IMR-90 (cell line): ENCODE measurements around the gene RNASE12. TPM values are rescaled to one million over a fixed set of nuclear protein-coding genes. Genes with fewer than 3 reads are reported as not detected.

Experiments
- ATAC-seq: fragments of 200-7000 bp; cut with Tn5 transposase; 2 replicates; pipeline ENCODE4 v1.9.1; 2020; ENCODE audit warnings: low read depth, mild to moderate bottlenecking, moderate library complexity
- BruUV-seq: library from RNA; stranded (reverse); fragments of 400-500 nt; replicated peaks from 2 replicates; lab custom pipeline; 2021; lab: Mats Ljungman, UMichigan
- CTCF ChIA-PET: fragments of 300-600 bp; formaldehyde crosslinking; extraction: SDS; loops from one replicate; lab custom pipeline; 2021; ENCODE audit warnings: antibody characterized with exemption; lab: Yijun Ruan, JAX
- POLR2A ChIA-PET: fragments of 300-600 bp; sonication (Branson Sonifier 250); formaldehyde crosslinking; loops from one replicate; lab custom pipeline; 2022; ENCODE audit warnings: antibody characterized with exemption; ENCODE audit not compliant: unreplicated experiment; lab: Charles Lee
- DNase-seq: peaks from one replicate; pipeline ENCODE4 v3.0.0; 2013
- H2AFZ ChIP-seq: replicated peaks from 2 replicates; pipeline ENCODE3; 2013; ENCODE audit warnings: low read length, mild to moderate bottlenecking; ENCODE audit not compliant: poor library complexity
- H2AK5ac ChIP-seq: 2 replicates; pipeline ENCODE4 v1.6.1; 2013; ENCODE audit warnings: low read depth, low read length, inconsistent platforms
- H2AK9ac ChIP-seq: replicated peaks from 2 replicates; pipeline ENCODE3; 2013; ENCODE audit warnings: mild to moderate bottlenecking, low read depth, low read length, moderate library complexity; ENCODE audit not compliant: poor library complexity
- H2BK120ac ChIP-seq: 2 replicates; pipeline ENCODE4 v1.6.1; 2013; ENCODE audit warnings: low read depth, low read length, inconsistent platforms
- H2BK15ac ChIP-seq: 3 replicates; pipeline ENCODE4 v1.6.1; 2013; ENCODE audit warnings: low read depth, low read length, inconsistent platforms
- H2BK20ac ChIP-seq: 2 replicates; pipeline ENCODE4 v1.6.1; 2013; ENCODE audit warnings: low read depth, mild to moderate bottlenecking, inconsistent platforms, low read length, moderate library complexity
- H2BK5ac ChIP-seq: 2 replicates; pipeline ENCODE4 v1.6.1; 2013; ENCODE audit warnings: mild to moderate bottlenecking, low read depth, low read length, inconsistent platforms; ENCODE audit not compliant: poor library complexity, severe bottlenecking
- H3K14ac ChIP-seq: replicated peaks from 2 replicates; pipeline ENCODE4 v1.6.1; 2013; ENCODE audit warnings: low read depth, low read length, inconsistent platforms
- H3K18ac ChIP-seq: 2 replicates; pipeline ENCODE4 v1.6.1; 2013; ENCODE audit warnings: low read depth, low read length, control low read depth
- H3K23ac ChIP-seq: 2 replicates; pipeline ENCODE4 v1.6.1; 2013; ENCODE audit warnings: low read depth, low read length, inconsistent platforms
- H3K27ac ChIP-seq: 2 replicates; pipeline ENCODE4 v1.5.1; 2013; ENCODE audit warnings: mild to moderate bottlenecking, control low read depth, low read length; ENCODE audit not compliant: insufficient read depth
- H3K27me3 ChIP-seq: 2 replicates; pipeline ENCODE4 v1.6.1; 2013; ENCODE audit warnings: low read length; ENCODE audit not compliant: control insufficient read depth, insufficient read depth
- H3K36me3 ChIP-seq: 2 replicates; pipeline ENCODE4 v1.6.1; 2013; ENCODE audit warnings: low read length, mixed read lengths; ENCODE audit not compliant: control insufficient read depth, insufficient read depth
- H3K4ac ChIP-seq: 2 replicates; pipeline ENCODE4 v1.6.1; 2013; ENCODE audit warnings: low read depth, low read length, inconsistent platforms
- H3K4me1 ChIP-seq: 2 replicates; pipeline ENCODE4 v1.6.1; 2013; ENCODE audit warnings: low read length, mixed read lengths; ENCODE audit not compliant: control insufficient read depth, insufficient read depth
- H3K4me2 ChIP-seq: 2 replicates; pipeline ENCODE4 v1.6.1; 2013; ENCODE audit warnings: low read depth, mild to moderate bottlenecking, control low read depth, low read length, moderate library complexity
- H3K4me3 ChIP-seq: 2 replicates; pipeline ENCODE4 v1.5.1; 2013; ENCODE audit warnings: low read depth, mild to moderate bottlenecking, control low read depth, low read length, moderate library complexity; ENCODE audit not compliant: insufficient read depth
- H3K56ac ChIP-seq: 2 replicates; pipeline ENCODE4 v1.6.1; 2013; ENCODE audit warnings: low read length, inconsistent platforms; ENCODE audit not compliant: insufficient read depth; ENCODE audit errors: extremely low read depth
- H3K79me1 ChIP-seq, 2 experiments: 2 replicates each; pipeline ENCODE4 v1.6.1; 2013; ENCODE audit warnings: low read length in 2 of 2, inconsistent platforms in 1 of 2, low read depth in 1 of 2
- H3K9ac ChIP-seq: 2 replicates; pipeline ENCODE4 v1.6.1; 2013; ENCODE audit warnings: low read depth, low read length, control low read depth
- H3K9me1 ChIP-seq: 2 replicates; pipeline ENCODE4 v1.6.1; 2013; ENCODE audit warnings: low read length, inconsistent platforms; ENCODE audit not compliant: insufficient read depth
- H3K9me3 ChIP-seq: 2 replicates; pipeline ENCODE4 v1.6.1; 2013; ENCODE audit warnings: low read length; ENCODE audit not compliant: control insufficient read depth, insufficient read depth
- H4K20me1 ChIP-seq: 2 replicates; pipeline ENCODE4 v1.6.1; 2013; ENCODE audit warnings: low read length, inconsistent platforms; ENCODE audit not compliant: insufficient read depth
- H4K5ac ChIP-seq: 2 replicates; pipeline ENCODE4 v1.6.1; 2013; ENCODE audit warnings: mild to moderate bottlenecking, low read depth, low read length, control low read depth
- H4K8ac ChIP-seq, 2 experiments: 2 replicates each; pipeline ENCODE4 v1.6.1; 2013; ENCODE audit warnings: low read depth in 2 of 2, low read length in 2 of 2, control low read depth in 1 of 2, inconsistent platforms in 1 of 2
- H4K91ac ChIP-seq: 2 replicates; pipeline ENCODE4 v1.6.1; 2013; ENCODE audit warnings: low read depth, low read length, inconsistent platforms; ENCODE audit not compliant: insufficient read depth
- FOS ChIP-seq: fragments of 150-350 bp; IDR thresholded peaks from 2 replicates; pipeline ENCODE4 v1.6.1; 2016; ENCODE audit warnings: low read depth, low read length
- MAZ ChIP-seq: IDR thresholded peaks from 2 replicates; pipeline ENCODE4 v1.6.1; 2012; ENCODE audit warnings: low read depth, mild to moderate bottlenecking, low read length, improper control_type of control experiment, moderate library complexity, borderline replicate concordance
- POLR2A ChIP-seq: IDR thresholded peaks from 2 replicates; pipeline ENCODE4 v1.6.1; 2012; ENCODE audit warnings: mild to moderate bottlenecking, low read depth, low read length
- WGBS, 2 experiments: methylation state at CpG; one replicate each; pipeline versions ENCODE4 v1.1.5 to v1.1.7; 2013; ENCODE audit warnings: missing lambda C conversion rate in 2 of 2; ENCODE audit not compliant: insufficient read length in 1 of 2; ENCODE audit errors: extremely low coverage in 2 of 2; 5-methylcytosine and 5-hydroxymethylcytosine counted together
- dilution Hi-C: fragments of 300-500 bp; cut with HindIII; formaldehyde crosslinking; loops from one replicate; pipeline ENCODE4 v1.14.3; 2018; ENCODE audit warnings: low sequenced_read_pairs; ENCODE audit not compliant: unreplicated experiment
- in situ Hi-C: fragments of 300-500 bp; cut with MboI; formaldehyde crosslinking; loops from 3 replicates; pipeline ENCODE4 v1.14.3; 2019; ENCODE audit warnings: low sequenced_read_pairs, inconsistent platforms, mixed read lengths
- intact Hi-C: fragments of 100-400 bp; cut with micrococcal nuclease; formaldehyde crosslinking; loops from 2 replicates; pipeline ENCODE4 v1.10.0; 2022
- polyA plus RNA-seq, 3 experiments: library from polyadenylated mRNA; depleted of rRNA; stranded (reverse); fragments of >200 nt; gene quantifications; 2 replicates each; pipeline ENCODE4 v1.2.3, GENCODE V29; 2012; ENCODE audit warnings: low replicate concordance in 1 of 3
- total RNA-seq: library from RNA; depleted of rRNA; stranded (reverse); fragments of >200 nt; gene quantifications from 2 replicates; pipeline ENCODE4 v1.2.3, GENCODE V29; 2012

RNASE12 gene
- total and polyA plus RNA-seq, 2 of the 4 experiments (the other 2 are of a cell fraction) = not detected

DNA sequence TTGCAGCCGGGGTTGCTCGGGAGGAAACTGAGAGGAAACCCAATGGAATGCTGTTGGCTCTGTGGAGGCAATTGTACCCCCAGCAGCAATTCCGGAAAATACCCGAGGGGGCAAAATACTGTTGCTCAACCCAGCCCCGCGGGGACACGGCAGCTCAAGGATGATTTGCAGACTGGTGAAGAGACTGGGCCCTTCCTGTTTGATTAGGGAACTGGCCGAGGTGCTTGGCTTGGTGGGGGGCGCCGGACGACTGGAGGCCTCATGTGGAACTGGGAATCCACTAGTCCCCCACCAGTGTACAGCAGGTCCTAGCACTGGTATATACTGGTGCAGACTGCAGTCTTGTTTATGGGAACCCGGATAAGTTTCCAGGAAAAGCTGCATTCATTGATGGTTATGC is 10.3 kb upstream of the RNASE12 start:
- Histone ChIP-seq H3K23ac (no peak overlapping the region), H4K5ac (no peak overlapping the region), H3K4me1 (no peaks in the 10 kb centered on the region), H3K79me1 (no peaks in the 10 kb centered on the region), H4K20me1 (no peaks in the 10 kb centered on the region), H3K4me3 (no peak overlapping the region), H3K4ac (no peak overlapping the region), H2AK5ac (no peak overlapping the region), H2BK20ac (no peak overlapping the region), H3K27me3 (no peaks in the 10 kb centered on the region), H2AFZ (no peak overlapping the region), H3K27ac (no peak overlapping the region), H3K9me1 (no peaks in the 10 kb centered on the region), H4K8ac (no peak overlapping the region), H3K9ac (no peak overlapping the region), H3K9me3 (no peaks in the 10 kb centered on the region), H2BK120ac (no peak overlapping the region), H3K18ac (no peak overlapping the region), H3K4me2 (no peak overlapping the region), H4K91ac (no peak overlapping the region), H2BK5ac (no peak overlapping the region), H3K36me3 (no peaks in the 10 kb centered on the region), H3K56ac (no peak overlapping the region), H2AK9ac (no peak overlapping the region), H3K14ac (no peak overlapping the region), H2BK15ac (no peak overlapping the region)
- no TSS peak for BruUV-seq
- intact Hi-C loops = no loop called here
- no peak for TF ChIP-seq FOS
- no peak for TF ChIP-seq MAZ
- no peak for TF ChIP-seq POLR2A
- ChIA-PET CTCF (no interaction called here), POLR2A (no interaction called here)
- 62% methylated on average over 7 of the region's 12 CpGs; no CpG with 5 or more reads in 1 of the 2 experiments for WGBS, 2 experiments
- ATAC-seq (no peak), DNase-seq (no peak)
- dilution Hi-C loops = no loop called here
- in situ Hi-C loops = no loop called here
